ENCODE data around the gene IGSF9B. TPM values are rescaled to one million over a fixed set of nuclear protein-coding genes. Genes with fewer than 3 reads are reported as not detected.

IGSF9B gene
- total RNA-seq, 1 experiment from 2014 or later = 10.1 TPM

- CTCF ChIA-PET = no interaction called here
- POLR2A ChIA-PET (ENCODE audit: low non-redundant PET) = no interaction called here
- intact Hi-C loops (cut with micrococcal nuclease; ENCODE audit: unreplicated experiment) = loop anchor here (1.0 kb wide), 1 partner anchor 172 kb away; no protein-coding TSS in a partner anchor
- DNase-seq (ENCODE audit: low spot score) = peak; percentile 60
- H3K27ac ChIP-seq (ENCODE audit: low read depth, low read length, poor library complexity, severe bottlenecking) = no peak overlapping the region
- H3K4me1 ChIP-seq (ENCODE audit: insufficient read depth, low read length, poor library complexity, severe bottlenecking) = no peaks in the 10 kb centered on the region
- no TSS peak for BruUV-seq (replicated peaks)
- H3K27me3 ChIP-seq (replicated peaks; ENCODE audit: insufficient read depth, low read depth, low read length, poor library complexity) = no peaks in the 10 kb centered on the region
- peak overlapping the region; percentile 25 for H3K4me3 ChIP-seq (ENCODE audit: low read depth, low read length, poor library complexity, severe bottlenecking)
- H3K9me3 ChIP-seq (ENCODE audit: low read depth, low read length, poor library complexity, severe bottlenecking) = no peaks in the 10 kb centered on the region
- no peaks in the 10 kb centered on the region for H3K36me3 ChIP-seq (ENCODE audit: insufficient read depth, low read length, poor library complexity, severe bottlenecking)
- no peak for TF ChIP-seq EZH2 (IDR thresholded peaks at IDR 0.05; ENCODE audit: borderline replicate concordance, low read depth, low read length, poor library complexity, severe bottlenecking)
- peak; percentile 80 for TF ChIP-seq CTCF (conservative IDR thresholded peaks at IDR 0.05; ENCODE audit: low read depth, low read length)
Observed at GRCh38 chr11:133966921-133967598, 10.3 kb upstream of the IGSF9B start.

GRCh38 chr11:133966172-133966651 lies 9.4 kb upstream of the IGSF9B start:
- Histone ChIP-seq H3K4me1 (ENCODE audit: insufficient read depth, low read length, poor library complexity, severe bottlenecking) (no peaks in the 10 kb centered on the region), H3K27me3 (replicated peaks; ENCODE audit: insufficient read depth, low read depth, low read length, poor library complexity) (no peaks in the 10 kb centered on the region), H3K36me3 (ENCODE audit: insufficient read depth, low read length, poor library complexity, severe bottlenecking) (no peaks in the 10 kb centered on the region), H3K4me3 (ENCODE audit: low read depth, low read length, poor library complexity, severe bottlenecking) (no peak overlapping the region), H3K9me3 (ENCODE audit: low read depth, low read length, poor library complexity, severe bottlenecking) (no peaks in the 10 kb centered on the region), H3K27ac (ENCODE audit: low read depth, low read length, poor library complexity, severe bottlenecking) (no peak overlapping the region)
- intact Hi-C loops (cut with micrococcal nuclease; ENCODE audit: unreplicated experiment) = no loop called here
- ChIA-PET POLR2A (ENCODE audit: low non-redundant PET) (no interaction called here), CTCF (no interaction called here)
- DNase-seq (ENCODE audit: low spot score) = no peak
- TF ChIP-seq CTCF (conservative IDR thresholded peaks at IDR 0.05; ENCODE audit: low read depth, low read length) (no peak), EZH2 (IDR thresholded peaks at IDR 0.05; ENCODE audit: borderline replicate concordance, low read depth, low read length, poor library complexity, severe bottlenecking) (no peak)
- no TSS peak for BruUV-seq (replicated peaks)

GRCh38 chr11:133965031-133965601 lies 8.3 kb upstream of the IGSF9B start:
- ChIA-PET CTCF (no interaction called here), POLR2A (ENCODE audit: low non-redundant PET) (no interaction called here)
- Histone ChIP-seq H3K27ac (ENCODE audit: low read depth, low read length, poor library complexity, severe bottlenecking) (no peak overlapping the region), H3K27me3 (replicated peaks; ENCODE audit: insufficient read depth, low read depth, low read length, poor library complexity) (no peaks in the 10 kb centered on the region), H3K36me3 (ENCODE audit: insufficient read depth, low read length, poor library complexity, severe bottlenecking) (no peaks in the 10 kb centered on the region), H3K9me3 (ENCODE audit: low read depth, low read length, poor library complexity, severe bottlenecking) (no peaks in the 10 kb centered on the region), H3K4me1 (ENCODE audit: insufficient read depth, low read length, poor library complexity, severe bottlenecking) (no peaks in the 10 kb centered on the region), H3K4me3 (ENCODE audit: low read depth, low read length, poor library complexity, severe bottlenecking) (no peak overlapping the region)
- intact Hi-C loops (cut with micrococcal nuclease; ENCODE audit: unreplicated experiment) = no loop called here
- TF ChIP-seq EZH2 (IDR thresholded peaks at IDR 0.05; ENCODE audit: borderline replicate concordance, low read depth, low read length, poor library complexity, severe bottlenecking) = no peak
- no peak for TF ChIP-seq CTCF (conservative IDR thresholded peaks at IDR 0.05; ENCODE audit: low read depth, low read length)
- no TSS peak for BruUV-seq (replicated peaks)
- DNase-seq (ENCODE audit: low spot score) = no peak
